Activated CD4-positive, CD25-positive, alpha-beta regulatory T cell treated with anti-CD3 and anti-CD28 coated beads, Interleukin-2, amount 50 U/mL, for 24 hours (primary cell): ENCODE data around the gene LPCAT1.
A peak's percentile ranks its signal among the peaks of the same experiment; 100 is the strongest.
"Not testable (repeated sequence)": the region's sequence is repeated elsewhere in the genome, so short reads cannot be mapped to it uniquely, and the experiment has no call there.

Experiments used
- ATAC-seq, 2 donors: fragments of 150-1000 bp; cut with Tn5 transposase; one replicate each; pipeline ENCODE4 v1.10.0; 2021; ENCODE audit warnings: mild to moderate bottlenecking in 1 of 2, moderate library complexity in 1 of 2

Gene LPCAT1

DNA sequence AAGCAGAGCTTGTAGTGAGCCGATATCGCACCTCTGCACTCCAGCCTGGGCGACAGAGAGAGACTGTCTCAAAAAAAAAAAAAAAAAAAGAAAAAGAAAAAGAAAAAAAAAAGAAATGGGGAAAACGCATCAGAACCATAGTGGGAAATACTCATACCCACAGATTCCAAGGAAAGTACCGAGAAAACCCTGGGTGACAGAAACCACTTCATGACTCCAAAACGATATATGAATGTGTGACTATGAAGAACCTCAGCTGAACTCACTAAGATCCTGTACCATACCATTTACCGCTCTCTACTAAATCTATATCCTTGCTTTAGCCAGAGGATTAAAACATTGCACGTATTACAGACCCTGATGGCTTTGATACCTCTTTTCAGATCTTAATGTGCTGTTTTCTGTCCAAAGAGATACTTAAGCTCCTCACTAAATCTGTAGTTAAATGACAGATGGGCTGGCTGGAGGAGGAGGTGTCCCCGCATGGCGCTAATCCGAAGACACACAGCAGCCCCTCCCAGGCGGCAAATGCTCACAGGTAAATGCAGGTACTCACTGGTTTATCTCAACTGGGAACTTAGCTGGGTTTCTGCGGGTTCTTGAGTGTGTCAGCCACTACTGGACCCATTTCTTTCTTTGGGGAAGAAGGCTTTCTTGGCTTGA lies 2.8 kb downstream of the LPCAT1 start:
- no peak for ATAC-seq

DNA sequence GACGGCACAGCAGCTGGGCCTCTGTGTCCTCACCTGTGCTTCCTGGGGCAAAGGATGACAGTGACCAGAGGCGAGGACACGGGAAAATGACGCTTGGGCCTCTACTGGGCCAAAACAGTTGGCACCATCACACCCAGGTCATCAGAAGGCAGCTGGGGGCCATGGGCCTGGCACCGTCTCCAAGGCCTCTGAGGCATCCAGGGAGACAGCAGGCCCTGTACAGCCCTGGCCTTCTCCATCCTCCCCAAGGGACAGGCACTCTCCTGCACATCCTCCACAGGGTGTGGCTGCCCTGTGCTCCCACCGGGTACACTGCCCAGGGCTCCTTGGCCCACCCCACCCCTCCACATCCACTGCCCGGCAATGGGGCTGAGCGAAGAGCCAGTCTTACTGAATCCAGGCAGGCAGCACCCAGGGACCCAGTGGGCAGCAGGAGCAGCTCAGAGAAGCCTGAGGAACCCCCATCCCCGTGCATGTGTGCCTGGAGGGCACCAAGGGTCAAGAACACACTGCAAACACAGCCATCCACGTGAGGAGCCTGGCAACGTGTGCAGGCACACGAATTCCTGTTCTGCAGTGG lies 4.0 kb downstream of the LPCAT1 start:
- ATAC-seq, result no peak

DNA sequence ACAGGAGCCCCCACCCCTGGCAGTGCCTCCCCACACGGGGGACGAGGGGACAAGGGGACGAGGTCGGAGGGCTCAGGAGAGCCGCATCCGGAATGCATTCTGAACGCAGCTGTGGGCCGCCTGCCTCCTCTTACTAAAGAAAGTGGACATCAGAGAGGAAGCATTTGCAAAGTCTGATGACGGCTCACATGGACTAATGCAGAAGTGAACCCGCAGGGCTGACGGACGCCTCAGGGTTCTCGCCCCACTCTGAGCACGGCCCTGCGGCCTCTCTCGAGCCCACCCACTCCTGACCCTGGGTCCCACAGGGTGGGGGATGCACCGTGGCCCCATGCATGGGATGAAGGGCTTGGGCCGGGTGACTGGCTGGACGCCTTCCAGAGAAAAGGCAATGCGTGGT lies 5.9 kb downstream of the LPCAT1 start:
- ATAC-seq, result no peak

DNA sequence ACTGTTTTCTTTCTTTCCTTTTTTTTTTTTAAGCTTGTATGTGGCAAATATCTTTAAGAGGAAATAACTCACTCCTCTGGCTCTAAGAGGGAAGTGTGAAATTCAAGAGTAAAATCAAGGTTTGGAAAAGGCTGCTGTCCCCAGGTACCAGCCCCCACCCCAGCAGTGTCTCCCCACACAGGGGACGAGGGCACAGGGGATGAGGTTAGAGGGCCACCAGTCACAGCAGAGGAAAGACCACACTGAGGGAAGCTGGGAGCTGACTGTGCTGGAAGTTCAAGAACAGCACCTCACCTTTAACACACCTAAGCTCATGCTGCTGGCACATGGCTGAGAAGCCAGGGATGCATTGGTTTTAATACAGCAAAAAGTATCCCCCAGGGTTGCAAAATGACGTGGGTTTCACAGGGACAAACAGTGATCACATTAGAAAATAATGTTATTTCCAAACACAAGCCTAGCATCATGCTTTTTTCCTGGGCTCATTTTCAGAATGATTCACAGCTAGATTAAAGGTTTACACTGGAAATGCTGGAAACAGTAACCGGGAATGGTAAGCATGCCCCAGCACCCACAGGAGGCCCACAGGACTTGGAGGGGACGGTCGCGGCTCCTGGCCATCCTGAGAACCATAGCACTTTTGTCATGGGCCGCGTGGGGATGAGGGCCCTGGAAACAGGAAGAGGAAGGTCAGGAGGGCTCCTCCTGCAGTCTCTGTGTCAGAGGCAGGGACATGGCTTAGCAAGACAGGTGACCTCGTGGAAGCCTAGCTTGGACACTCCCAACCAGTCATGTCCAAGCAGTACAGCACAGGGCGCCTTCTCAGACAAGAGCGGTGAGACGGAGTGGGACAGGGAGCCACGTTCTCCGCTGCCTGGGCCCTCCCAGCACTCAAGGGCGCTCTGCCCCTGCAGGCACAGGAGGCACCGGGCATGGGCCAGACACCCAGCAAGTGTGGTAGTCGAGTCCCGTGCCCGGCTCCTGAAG lies 6.9 kb downstream of the LPCAT1 start:
- no peak for ATAC-seq

DNA sequence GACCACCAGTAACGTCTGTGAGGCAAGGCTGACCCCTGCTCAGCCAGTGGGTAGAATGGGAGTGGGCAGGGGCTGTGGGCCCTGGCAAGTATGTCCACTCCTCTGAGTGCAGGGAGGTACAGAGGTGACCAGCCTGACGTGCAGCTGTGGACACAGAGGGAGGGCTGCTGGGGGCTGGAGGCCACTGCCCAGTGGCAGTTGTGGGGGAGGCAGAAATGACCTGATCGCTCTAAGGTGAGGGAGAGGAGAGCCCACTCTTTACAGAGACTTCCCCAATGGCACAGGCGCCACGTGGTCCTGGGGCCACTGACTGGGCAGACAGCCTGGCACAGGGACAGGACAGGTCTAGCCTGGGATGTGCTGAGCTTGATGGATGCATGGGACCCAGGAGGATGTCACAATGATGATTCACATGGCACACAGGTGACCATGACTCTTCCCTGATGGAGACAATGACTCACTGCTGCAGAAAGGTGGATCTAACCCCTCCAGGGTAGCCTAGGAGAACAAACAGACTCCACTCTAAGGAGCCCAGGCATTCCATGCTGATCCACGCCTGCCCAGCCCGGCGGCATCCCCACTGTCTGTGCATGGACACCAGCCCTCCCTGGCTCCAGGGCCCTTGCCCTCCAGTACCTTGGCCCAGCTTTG lies 7.7 kb downstream of the LPCAT1 start:
- peak in 1 of 2 donors; percentile 60 for ATAC-seq

DNA sequence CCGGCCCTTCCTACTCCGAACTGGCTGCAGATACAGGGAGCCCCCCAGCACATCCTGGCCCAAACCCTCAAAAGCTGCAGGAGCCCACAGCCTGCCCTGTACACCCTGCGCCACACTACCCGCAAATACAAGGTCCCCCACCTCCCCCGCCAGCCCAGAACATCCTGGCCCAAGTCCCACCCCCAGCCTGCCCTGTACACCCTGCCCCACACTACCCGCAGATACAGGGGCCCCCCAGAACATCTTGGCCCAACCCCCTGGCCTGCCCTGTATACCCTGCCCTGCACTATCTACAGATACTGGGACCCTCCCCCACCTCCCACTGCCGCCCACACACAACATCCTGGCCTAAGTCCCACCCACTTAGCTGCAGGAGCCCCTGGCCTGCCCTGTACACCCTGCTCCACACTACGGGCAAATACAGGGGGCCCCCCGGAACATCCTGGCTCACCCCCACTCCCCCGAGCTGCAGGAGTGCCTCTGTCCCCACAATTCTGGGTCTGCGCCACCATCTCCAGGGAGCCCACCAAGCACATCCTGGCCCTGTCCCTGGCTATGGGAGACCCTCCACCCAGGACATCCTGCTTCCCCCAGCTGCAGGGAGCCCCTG lies 8.3 kb downstream of the LPCAT1 start:
- ATAC-seq, result no peak

DNA sequence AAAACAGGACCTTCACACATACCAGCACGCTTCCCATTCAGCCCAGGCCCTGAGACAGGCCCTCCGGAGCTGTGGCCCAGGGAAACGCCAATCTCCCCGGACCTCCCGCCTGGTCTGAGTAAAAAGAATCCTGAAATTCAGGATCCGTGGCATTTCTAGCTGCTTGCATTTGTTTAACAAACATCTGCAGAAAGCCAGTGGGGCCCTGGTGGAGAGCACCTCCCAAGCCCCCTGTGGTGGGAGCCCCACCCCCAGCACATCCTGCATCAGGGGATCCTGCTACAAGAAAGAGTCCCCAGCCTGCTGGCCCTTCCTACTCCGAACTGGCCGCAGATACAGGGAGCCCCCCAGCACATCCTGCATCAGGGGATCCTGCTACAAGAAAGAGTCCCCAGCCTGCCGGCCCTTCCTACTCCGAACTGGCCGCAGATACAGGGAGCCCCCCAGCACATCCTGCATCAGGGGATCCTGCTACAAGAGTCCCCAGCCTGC lies 8.9 kb downstream of the LPCAT1 start:
- not testable (repeated sequence) for ATAC-seq

DNA sequence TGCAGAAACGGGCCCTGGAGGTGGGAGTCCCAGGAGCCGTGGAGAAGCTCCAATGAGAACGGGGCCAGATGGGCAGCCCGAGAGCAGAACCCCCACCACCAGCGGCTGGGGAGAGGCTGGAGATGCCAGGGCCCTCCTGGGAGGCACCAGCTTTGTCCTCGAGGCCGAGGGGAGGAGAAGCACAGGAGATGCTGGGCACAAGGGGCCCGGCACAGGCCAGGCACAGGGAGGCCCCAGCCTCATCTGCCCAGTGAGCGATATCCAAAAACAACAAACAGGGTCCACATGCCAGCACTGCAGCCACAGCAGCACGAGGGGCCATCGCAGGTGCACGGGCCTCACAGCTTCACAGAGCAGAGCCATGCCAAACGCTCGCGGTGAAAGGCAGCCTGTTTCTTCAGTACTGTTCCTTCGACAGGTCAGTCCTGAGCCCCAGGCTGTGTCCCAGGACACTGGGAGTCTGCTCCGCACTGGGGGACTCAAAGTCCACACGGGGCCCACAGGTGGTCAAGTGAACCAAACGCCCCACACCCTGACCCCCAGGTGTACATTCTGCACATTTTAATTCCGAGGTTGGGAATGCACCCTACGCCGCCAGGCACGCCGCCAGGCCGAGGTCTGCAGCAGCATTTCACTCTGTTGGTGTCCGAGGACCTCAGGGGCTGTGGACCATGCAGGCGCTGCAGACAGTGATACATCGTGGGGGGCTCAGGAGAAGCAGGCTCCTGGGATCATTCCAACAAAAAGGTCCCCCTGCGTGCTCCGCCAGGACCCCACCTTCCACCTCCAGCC lies 9.5 kb downstream of the LPCAT1 start:
- no peak for ATAC-seq

DNA sequence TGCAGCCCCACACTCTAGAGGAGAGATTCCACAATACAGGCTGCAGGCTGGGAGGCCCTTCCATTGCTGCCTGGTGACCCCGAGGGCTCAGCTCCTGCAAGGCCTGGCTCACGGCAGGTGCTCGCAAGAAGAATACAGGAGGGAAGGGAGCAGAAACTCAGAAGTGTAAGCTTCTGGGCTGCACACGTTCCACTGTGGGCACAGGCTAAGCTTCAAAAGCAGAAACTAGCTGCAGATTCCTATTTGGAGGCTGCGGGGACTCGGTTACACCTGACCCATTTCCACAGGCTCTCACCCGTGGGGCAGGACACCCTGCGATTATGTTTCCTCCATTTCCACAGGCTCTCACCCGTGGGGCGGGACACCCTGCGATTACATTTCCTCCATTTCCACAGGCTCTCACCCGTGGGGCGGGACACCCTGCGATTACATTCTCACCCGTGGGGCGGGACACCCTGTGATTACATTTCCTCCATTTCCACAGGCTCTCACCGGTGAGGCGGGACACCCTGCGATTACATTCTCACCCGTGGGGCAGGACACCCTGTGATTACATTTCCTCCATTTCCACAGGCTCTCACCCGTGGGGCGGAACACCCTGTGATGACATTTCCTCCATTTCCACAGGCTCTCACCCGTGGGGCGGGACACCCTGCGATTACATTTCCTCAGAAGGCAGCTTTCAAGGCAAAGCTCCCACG lies 10.3 kb downstream of the LPCAT1 start:
- ATAC-seq, result no peak

DNA sequence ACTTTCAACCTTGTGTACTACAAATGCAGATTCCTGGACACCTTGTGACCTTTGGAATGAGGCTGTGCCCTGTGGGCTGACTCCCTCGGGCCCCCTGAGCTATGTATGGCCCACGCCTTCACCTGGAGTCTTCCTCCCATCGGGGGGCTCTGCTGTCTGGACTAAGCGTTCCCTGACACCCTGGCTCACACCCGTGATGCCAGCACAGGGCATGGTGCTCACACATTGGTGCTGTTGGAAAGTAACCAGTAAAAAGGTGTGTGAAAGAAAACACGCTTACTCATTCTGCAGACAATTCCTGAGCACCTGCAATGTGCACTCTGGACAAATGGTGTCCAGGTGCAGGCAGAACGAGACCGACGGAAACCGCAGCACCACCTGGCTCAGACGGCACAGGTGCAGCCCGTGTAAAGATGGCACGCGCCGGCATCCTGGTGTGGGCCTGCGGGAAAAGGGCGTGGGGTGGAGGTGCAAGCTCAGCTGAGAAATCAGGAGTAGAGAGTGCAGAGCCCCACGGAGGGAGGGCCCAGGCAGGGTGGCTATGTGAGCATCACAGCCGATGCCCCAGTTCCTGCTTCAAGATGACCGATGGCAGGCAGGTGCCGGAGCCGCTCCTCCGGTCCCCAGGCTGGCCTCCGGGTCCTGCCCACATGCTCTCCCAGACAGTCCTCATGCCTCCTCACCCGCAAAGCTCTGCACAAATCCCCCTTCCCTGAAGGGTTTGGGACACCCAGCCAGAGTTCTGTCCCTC lies 11.0 kb downstream of the LPCAT1 start:
- no peak for ATAC-seq

DNA sequence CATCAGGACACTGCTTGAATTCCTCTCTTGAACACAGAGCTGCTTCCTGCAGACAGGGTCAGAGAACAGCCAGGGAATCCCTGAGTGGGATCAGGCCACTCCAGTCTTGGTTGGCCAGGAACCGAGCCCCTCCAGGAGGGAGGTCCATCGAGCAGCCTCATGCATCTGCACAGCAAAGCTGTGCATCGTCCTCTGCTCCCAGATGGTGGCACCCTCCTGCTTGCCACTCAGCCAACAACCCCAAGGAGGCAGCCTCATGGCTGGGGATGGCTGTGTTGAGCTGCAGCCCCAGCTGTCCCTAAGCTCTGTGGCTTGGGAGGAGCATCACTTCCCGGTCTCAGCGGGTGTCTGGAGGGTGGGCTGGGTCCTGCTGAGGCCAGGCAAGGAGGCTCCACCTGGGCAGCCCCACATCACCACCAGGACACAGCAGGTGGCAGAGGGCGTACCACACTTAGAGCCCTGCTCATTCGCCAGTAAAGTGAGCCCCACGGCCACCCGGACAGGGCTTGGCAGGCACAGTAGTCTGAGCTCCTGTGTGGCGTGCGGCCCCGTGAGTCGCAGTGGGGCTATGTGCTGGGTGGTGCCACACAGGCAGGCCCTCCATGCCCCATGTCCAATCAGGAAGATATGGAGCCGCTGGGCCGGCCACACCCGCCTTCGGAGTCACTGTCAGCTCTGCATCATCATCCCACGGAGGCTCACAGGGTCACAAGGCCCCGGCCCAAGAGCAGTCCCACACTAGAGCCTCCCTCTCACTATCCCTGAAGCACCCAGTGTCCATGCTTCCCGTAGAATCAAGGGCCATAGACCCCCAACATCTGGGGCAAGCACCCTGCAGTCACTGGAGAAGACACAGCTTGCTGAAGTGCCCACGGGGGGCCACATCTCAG lies 11.9 kb downstream of the LPCAT1 start:
- ATAC-seq, result no peak

DNA sequence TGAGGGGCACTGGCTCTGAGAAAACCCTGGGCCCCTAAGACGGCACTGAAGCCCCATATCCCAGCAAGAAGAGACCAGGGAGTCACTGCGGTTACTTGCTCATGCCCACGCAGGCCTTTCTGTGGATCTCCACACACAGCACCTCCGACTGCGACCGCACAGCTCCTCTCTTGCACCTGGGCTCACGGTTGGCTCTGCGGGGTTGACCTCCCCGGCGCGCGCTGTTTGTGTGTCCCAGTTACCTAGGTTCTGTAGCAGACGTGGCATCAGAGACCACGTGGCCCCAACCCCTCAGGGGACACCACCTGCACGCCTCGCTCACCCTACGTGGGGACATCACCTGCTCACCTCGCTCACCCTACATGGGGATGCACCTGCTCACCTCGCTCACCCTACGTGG lies 12.7 kb downstream of the LPCAT1 start:
- ATAC-seq, result no peak

DNA sequence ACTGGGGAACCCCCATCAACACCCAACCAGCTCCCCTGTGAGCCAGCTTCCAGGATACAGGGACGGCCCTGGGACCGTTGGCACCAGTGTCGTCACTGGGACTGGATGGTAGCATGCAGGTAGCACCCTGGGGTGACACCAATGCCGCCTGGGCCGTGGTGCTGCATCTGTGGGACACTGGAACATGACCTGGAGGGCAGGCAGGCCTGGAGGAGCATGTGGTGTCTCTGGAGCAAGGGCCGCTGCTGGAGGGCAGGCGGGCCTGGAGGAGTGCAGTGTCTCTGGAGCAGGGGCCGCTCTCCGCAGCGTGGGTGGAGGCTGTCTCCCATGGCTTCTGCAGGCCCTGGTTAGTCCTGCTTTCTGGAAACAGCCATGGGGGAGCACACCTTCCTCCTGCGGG lies 13.1 kb downstream of the LPCAT1 start:
- no peak for ATAC-seq

DNA sequence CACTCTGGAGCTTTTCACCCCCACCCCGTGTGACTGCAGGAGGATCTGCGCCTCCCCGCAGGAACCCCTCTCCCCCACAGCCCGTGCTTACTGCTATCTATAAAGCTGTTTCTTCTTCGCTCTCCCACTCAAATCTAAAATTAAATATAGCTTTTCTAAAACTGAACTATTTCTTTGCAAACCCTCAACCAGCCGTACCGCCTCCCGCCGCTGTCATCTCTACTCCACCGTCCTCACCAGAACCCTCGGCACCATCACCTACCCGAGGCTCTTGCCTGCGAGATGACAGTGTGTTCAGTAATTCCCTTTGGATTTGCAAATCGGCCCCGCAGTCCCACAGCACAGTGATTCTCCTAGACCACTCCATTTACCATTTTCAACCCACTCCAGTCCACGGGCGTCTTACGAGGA lies 13.6 kb downstream of the LPCAT1 start:
- no peak for ATAC-seq

DNA sequence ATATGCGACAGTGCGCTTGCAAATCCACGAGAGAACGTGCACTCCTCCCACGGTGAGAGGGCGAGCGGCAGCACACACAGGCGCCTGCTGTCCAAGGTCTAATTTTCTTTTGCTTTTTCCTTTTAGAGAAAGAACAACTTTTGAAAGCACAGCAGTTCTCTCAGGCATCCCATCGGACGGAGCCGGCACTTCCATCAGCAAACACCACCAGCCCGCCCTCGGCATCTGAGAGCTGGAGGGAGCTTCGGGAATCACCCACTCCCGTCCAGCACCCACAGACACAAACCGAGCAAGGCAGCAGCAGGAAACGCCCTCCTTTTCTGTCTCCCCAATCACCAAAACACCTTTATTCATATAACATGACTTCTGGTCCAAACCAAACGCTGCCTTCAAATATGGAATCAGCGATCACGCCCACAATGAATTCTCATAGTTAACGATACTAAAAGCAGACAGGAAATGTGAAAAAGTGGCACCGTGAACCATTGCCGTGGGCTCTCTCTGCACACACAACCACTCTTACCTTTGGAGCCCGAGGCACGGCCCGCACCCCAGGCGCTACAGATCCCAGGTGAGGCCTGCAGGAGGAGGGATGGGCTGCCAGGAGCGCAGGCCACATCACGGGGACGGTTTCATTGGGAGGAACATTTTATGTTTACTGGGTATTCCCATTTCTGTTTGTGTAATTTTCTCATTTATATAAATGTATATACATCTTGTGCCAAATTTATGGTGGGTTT lies 14.2 kb downstream of the LPCAT1 start:
- no peak for ATAC-seq

DNA sequence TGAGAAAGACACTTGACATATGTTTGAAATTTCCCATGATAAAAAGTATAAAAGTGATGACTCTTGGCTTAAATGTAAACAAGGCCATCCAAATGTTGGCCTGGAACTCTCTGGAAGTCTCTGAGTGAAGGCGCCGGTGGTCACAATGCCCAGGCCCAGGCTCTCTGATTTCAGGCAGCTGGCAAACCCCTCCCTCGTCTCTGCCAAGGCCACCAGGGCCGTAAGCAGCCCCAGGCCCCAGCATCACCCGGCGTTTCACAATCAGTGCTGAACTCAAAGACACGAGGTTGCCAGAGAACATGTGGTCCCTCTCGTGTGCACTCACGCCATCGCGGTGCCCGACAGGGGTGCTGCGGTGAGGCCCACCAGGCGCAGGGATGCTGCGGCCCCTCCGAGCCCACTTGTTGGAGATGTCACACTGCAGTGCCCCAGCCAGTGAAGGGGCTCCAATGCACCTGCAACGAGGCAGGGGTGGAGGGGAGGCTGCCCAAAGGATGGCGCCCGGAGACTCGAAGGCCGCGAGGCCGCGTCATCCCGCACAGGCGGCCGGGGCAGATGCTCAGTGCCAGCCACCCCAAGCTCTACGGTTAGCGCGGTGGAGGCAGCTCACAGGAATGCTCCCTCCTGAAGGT lies 15.0 kb downstream of the LPCAT1 start:
- no peak for ATAC-seq

DNA sequence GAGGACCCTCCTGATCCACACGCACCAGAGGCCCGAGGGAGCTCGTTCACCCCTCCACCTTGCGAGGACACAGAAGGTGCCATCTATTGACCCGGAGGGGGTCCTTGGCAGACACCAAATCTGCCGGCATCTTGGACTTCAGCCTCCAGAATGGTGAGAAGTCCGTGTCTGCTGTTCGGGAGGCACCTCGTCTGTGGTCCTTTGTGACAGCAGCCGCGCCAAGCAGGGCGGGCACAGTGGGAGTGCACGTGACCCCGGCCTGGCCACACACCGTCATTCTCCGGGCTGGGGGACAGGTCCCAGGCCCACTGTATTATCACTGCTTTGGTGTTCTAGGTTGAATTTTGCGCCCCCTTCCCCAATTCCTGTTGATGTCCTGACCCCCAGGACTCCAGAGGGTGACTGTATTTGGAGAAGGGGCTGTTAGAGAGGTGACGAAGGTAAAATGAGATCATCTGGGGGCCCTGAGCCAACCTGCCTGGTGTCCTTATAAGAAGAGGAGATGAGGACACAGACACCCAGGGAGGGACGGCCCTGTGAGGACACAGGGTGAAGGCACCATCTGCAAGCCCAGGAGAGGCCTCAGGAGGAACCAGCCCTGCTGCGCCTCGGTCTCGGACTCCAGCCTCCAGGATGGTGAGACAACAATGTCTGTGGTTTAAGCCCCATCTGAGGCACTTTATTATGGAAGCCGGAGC lies 15.7 kb downstream of the LPCAT1 start:
- no peak for ATAC-seq
